ENCODE data around the gene LZTR1. TPM values are rescaled to one million over a fixed set of nuclear protein-coding genes. Genes with fewer than 3 reads are reported as not detected.

LZTR1 gene
- total and polyA plus RNA-seq, 2 of the 8 experiments (the other 6 are each of a cell fraction or from before 2014, with no cell fraction given), result 22.3 to 31.0 TPM

GRCh38 chr22:21041937-21042336, 59.8 kb downstream of the LZTR1 start:
- H2BK120ac ChIP-seq (replicated peaks; ENCODE audit: low read depth, low read length), result no peak overlapping the region
- CTCF ChIA-PET (ENCODE audit: partially characterized antibody), result interaction anchor here (0.8 to 1.2 kb wide), 2 partner anchors 84 to 906 kb away, joined by 4 to 5 read pairs; no protein-coding TSS in a partner anchor
- no peak for TF ChIP-seq BCL11A (IDR thresholded peaks at IDR 0.05; ENCODE audit: low read depth in 2 of 2, low read length in 2 of 2)

More at GRCh38 chr22:21041937-21042336, 59.8 kb downstream of the LZTR1 start:
- Histone ChIP-seq H3K23me2 (ENCODE audit: low read depth, low read length) (peaks cover 6% of the 10 kb centered on the region; the same call in 1 of the 2 replicates), H3K36me3 (ENCODE audit: control insufficient read depth in 2 of 4, insufficient read depth in 4 of 4, low read length in 3 of 4) (no peaks in the 10 kb centered on the region), H2BK20ac (ENCODE audit: low read length) (no peak overlapping the region), H2BK5ac (ENCODE audit: low read depth, low read length) (no peak overlapping the region), H4K8ac (ENCODE audit: extremely low read depth, insufficient read depth, low read length) (no peak overlapping the region), H4K91ac (replicated peaks; ENCODE audit: insufficient read length, low read length) (no peak overlapping the region), H3K4me2 (ENCODE audit: insufficient read depth in 1 of 2, low read depth in 2 of 2, low read length in 2 of 2) (no peak overlapping the region), H3K4me3 (ENCODE audit: extremely low read depth in 1 of 4, insufficient read depth in 2 of 4, low read depth in 3 of 4, low read length in 4 of 4) (no peak overlapping the region), H4K5ac (ENCODE audit: insufficient read length, low read depth, low read length) (no peak overlapping the region), H3K9ac (replicated peaks in 1 of 4; ENCODE audit: extremely low read depth in 1 of 4, low read depth in 3 of 4, low read length in 3 of 4) (no peak overlapping the region), H3K23ac (ENCODE audit: insufficient read length) (no peak overlapping the region), H3K4me1 (replicated peaks in 1 of 4; ENCODE audit: control insufficient read depth in 3 of 4, insufficient read depth in 4 of 4, low read length in 3 of 4) (peaks cover 0 to 10% (median 0%) of the 10 kb centered on the region in 4 experiments; a peak in 2 of 7 replicates), H3K27me3 (replicated peaks in 1 of 4; ENCODE audit: control insufficient read depth in 3 of 4, extremely low read depth in 1 of 4, insufficient read depth in 3 of 4, low read length in 3 of 4) (peaks cover 0 to 7% (median 2%) of the 10 kb centered on the region in 4 experiments; a peak in 3 of 7 replicates), H3K9me3 (ENCODE audit: insufficient read depth in 2 of 2, low read depth in 1 of 2, low read length in 1 of 2) (no peaks in the 10 kb centered on the region), H3K4ac (replicated peaks; ENCODE audit: insufficient read length, low read depth, low read length) (no peak overlapping the region), H3K56ac (replicated peaks; ENCODE audit: insufficient read length, low read depth, low read length) (no peak overlapping the region), H2BK15ac (ENCODE audit: low read length) (no peak overlapping the region), H3K27ac (ENCODE audit: low read depth, low read length) (no peak overlapping the region), H2AK5ac (ENCODE audit: low read depth, low read length) (no peak overlapping the region), H3K14ac (ENCODE audit: insufficient read length) (no peak overlapping the region), H2AFZ (ENCODE audit: low read length) (no peak overlapping the region), H3K18ac (ENCODE audit: extremely low read depth, low read length) (no peak overlapping the region), H4K20me1 (replicated peaks in 1 of 2; ENCODE audit: control insufficient read depth in 1 of 2, insufficient read depth in 2 of 2, low read length in 2 of 2) (no peaks in the 10 kb centered on the region), H3K79me2 (ENCODE audit: control insufficient read depth in 1 of 2, insufficient read depth in 2 of 2, low read length in 2 of 2) (no peaks in the 10 kb centered on the region), H3K79me1 (ENCODE audit: low read depth, low read length) (no peaks in the 10 kb centered on the region), H2BK12ac (ENCODE audit: low read depth, low read length) (no peak overlapping the region)
- no peak for DNase-seq (ENCODE audit: low read depth in 1 of 2, low spot score in 2 of 2)
- POLR2A ChIA-PET (ENCODE audit: partially characterized antibody), result no interaction called here
- FAIRE-seq, result no peak
- WGBS, 2 experiments (ENCODE audit: extremely low coverage in 1 of 2, insufficient coverage in 1 of 2, insufficient read length in 1 of 2, insufficient replicate concordance in 2 of 2, low coverage in 1 of 2, low lambda C conversion rate in 2 of 2, missing lambda C conversion rate in 1 of 2), result 78% methylated on average over 4 of the region's 4 CpGs; no CpG with 5 or more reads in 1 of the 2 experiments
